Skeletal muscle cell (primary cell): ENCODE results near the gene SNAP47.

Experiments
- DNase-seq: peaks from one replicate; pipeline ENCODE4 v3.0.0-alpha.2; 2010; ENCODE audit warnings: low read depth
- H3K4me3 ChIP-seq: 2 replicates; pipeline ENCODE4 v1.5.1; 2011; ENCODE audit warnings: low read depth, mild to moderate bottlenecking, control low read depth, low read length, moderate library complexity

The SNAP47 gene

GRCh38 chr1:227731241-227731677 is 4.0 kb upstream of the SNAP47 start:
- no peak overlapping the region for H3K4me3 ChIP-seq
- DNase-seq = no peak

GRCh38 chr1:227731696-227732585 is 3.3 kb upstream of the SNAP47 start:
- no peak for DNase-seq
- no peak overlapping the region for H3K4me3 ChIP-seq

- no peak for DNase-seq
- no peak overlapping the region for H3K4me3 ChIP-seq
Measured at GRCh38 chr1:227732586-227733308, 2.5 kb upstream of the SNAP47 start.

- DNase-seq = no peak
- H3K4me3 ChIP-seq = no peak overlapping the region
Measured at GRCh38 chr1:227733309-227733705, 1.9 kb upstream of the SNAP47 start.

GRCh38 chr1:227733751-227734545 is 1.3 kb upstream of the SNAP47 start:
- no peak for DNase-seq
- peak overlapping the region; percentile 92 for H3K4me3 ChIP-seq

- no peak for DNase-seq
- peak overlapping the region; percentile 92 for H3K4me3 ChIP-seq
Measured at GRCh38 chr1:227734546-227734855, 734 bp upstream of the SNAP47 start.

- H3K4me3 ChIP-seq = peak overlapping the region; percentile 92
- DNase-seq = no peak
Measured at GRCh38 chr1:227735539-227736285, 477 bp downstream of the SNAP47 start.

GRCh38 chr1:227736814-227737432 is 1.7 kb downstream of the SNAP47 start:
- H3K4me3 ChIP-seq = no peak overlapping the region
- DNase-seq = no peak

- no peak for DNase-seq
Measured at GRCh38 chr1:227738820-227739219, 3.6 kb downstream of the SNAP47 start.

GRCh38 chr1:227739636-227740035 is 4.4 kb downstream of the SNAP47 start:
- no peak overlapping the region for H3K4me3 ChIP-seq
- no peak for DNase-seq

More at GRCh38 chr1:227738820-227739219, 3.6 kb downstream of the SNAP47 start:
- H3K4me3 ChIP-seq = no peak overlapping the region

- H3K4me3 ChIP-seq = no peak overlapping the region
- DNase-seq = no peak
Measured at GRCh38 chr1:227740401-227740960, 5.2 kb downstream of the SNAP47 start.

- DNase-seq = no peak
- no peak overlapping the region for H3K4me3 ChIP-seq
Measured at GRCh38 chr1:227741166-227741870, 6.1 kb downstream of the SNAP47 start.

- H3K4me3 ChIP-seq = no peak overlapping the region
Measured at GRCh38 chr1:227742738-227743715, 7.8 kb downstream of the SNAP47 start.

GRCh38 chr1:227744668-227745067 is 9.4 kb downstream of the SNAP47 start:
- H3K4me3 ChIP-seq = no peak overlapping the region
- no peak for DNase-seq

More at GRCh38 chr1:227742738-227743715, 7.8 kb downstream of the SNAP47 start:
- no peak for DNase-seq

- no peak for DNase-seq
- no peak overlapping the region for H3K4me3 ChIP-seq
Measured at GRCh38 chr1:227745568-227746265, 10.5 kb downstream of the SNAP47 start.

GRCh38 chr1:227746676-227747075 is 11.4 kb downstream of the SNAP47 start:
- no peak for DNase-seq
- no peak overlapping the region for H3K4me3 ChIP-seq
